LNCaP clone FGC (cell line): ENCODE measurements around the gene LHB.
"Not testable (repeated sequence)": the region's sequence is repeated elsewhere in the genome, so short reads cannot be mapped to it uniquely, and the experiment has no call there.

Experiments
- DNase-seq: peaks from one replicate; pipeline ENCODE4 v3.0.0-alpha.2; 2011; ENCODE audit warnings: low read depth
- H3K4me3 ChIP-seq: 2 replicates; pipeline ENCODE4 v1.5.1; 2011; ENCODE audit warnings: mild to moderate bottlenecking, low read depth, low read length, control low read depth
- CTCF ChIP-seq: IDR thresholded peaks from 2 replicates; pipeline ENCODE4 v1.5.1; 2012; ENCODE audit warnings: mild to moderate bottlenecking; ENCODE audit not compliant: control insufficient read depth, insufficient read depth; ENCODE audit errors: extremely low read depth

Gene LHB

GRCh38 chr19:49042177-49042576, 25.3 kb upstream of the LHB start:
- TF ChIP-seq CTCF = no peak
- H3K4me3 ChIP-seq = no peak overlapping the region
- no peak for DNase-seq

GRCh38 chr19:49039736-49040135, 22.8 kb upstream of the LHB start:
- H3K4me3 ChIP-seq, DNase-seq: not testable (repeated sequence)

DNA sequence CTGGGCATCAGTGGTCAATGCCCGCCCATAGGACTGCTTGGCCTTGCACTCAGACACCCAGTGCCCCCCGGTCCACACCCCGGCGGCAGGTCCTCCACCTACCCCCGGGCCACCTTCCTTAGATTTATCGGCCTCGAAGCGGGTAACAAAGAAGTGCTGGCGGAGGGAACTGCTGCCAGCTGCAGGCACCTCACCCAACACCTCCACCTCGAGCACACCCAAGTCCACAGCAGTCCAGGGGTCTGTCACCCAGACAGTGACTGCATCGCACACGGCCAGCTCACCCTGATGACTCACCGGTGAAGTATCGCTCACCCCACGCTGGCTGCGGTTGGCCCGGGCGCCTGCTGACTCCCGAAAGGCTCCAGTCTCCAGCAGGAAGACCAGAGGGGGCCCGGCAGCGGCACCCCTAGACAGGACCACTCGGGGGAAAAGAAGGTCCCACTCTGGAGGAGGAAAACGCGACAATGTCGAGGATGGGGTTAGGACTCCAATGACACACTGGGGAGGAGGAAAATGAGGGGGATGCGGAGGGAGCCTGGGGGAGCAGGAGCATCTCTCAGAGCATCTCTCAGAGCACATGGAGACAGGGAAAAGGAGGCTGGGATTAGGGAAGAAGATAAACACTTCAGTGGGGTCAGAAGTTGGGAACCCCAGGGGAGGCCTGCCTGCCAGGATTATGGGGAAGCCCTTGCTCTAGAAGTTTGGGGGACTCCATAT, 21.8 kb upstream of the LHB start:
- not testable (repeated sequence) for H3K4me3 ChIP-seq, DNase-seq

DNA sequence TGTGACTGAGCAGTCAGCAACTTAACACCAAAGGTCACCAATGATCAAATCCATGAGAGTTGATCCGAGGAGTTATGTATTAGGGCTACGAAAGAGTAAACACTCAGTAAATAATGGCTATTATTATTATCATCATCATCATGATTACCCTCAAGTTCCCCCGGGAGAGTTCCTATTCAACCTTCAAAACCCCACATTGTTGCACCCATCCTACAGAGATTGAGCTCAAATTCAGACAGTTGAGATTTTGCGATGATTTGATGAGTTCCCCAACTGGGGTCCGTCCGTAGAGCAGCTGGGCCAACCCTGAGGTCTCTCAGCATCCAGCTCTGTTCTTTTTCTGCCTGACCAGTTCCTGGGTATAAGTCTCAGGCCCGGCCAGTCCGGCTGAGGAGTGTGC, 21.2 kb upstream of the LHB start:
- not testable (repeated sequence) for DNase-seq, H3K4me3 ChIP-seq

DNA sequence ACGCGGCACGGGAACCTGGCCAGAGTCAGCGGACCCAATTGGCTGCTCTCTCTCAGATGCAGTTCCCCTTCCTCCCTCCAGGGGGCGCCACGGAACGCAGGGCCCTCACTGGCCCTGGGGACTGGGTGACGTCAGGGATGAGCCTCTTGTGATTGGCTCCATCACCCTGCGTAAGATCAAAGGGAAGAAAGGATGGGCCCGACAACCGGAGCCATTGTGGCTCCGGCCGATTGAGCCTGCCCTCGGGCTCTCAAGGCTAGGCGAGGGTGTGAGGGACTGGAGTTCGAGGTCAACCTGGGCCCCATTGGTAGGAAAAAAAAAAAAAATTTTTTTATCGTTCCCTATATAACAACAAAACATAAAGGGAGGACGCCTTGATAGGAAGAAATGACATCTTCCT, 19.9 kb upstream of the LHB start, which contains the start of gene CGB1:
Gene CGB1, minus strand, starts transcription at position 81 of the 400 bp plus-strand sequence. CDS start 184 bp downstream, outside the sequence.
- H3K4me3 ChIP-seq, DNase-seq: not testable (repeated sequence)

DNA sequence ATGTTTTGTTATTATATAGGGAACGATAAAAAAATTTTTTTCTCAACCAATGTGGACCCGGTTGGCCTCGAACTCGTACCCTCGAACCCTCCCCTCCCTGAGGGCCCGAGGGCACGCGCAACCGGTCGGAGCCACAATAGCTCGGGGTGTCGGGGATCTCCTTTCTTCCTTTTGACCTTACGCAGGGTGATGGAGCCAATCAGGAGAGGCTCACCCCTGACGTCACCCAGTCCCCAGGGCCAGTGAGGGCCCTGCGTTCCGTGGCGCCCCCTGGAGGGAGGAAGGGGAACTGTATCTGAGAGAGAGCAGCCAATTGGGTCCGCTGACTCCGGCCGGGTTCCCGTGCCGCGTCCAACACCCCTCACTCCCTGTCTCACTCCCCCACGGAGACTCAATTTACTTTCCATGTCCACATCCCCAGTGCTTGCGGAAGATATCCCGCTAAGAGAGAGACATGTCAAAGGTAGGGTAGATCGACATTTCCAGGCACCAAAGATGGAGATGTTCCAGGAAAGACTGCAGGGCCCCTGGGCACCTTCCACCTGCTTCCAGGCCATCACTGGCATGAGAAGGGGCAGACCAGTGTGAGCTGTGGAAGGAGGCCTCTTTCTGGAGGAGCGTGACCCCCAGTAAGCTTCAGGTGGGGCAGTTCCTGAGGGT, 14.9 kb upstream of the LHB start, which contains the start of gene CGB2:
Gene CGB2, plus strand, starts transcription at position 249 of the 660 bp plus-strand sequence. Its CDS starts 206 bp downstream, at position 455.
- not testable (repeated sequence) for DNase-seq, H3K4me3 ChIP-seq
- TF ChIP-seq CTCF = 0 out of 2 replicates have a peak, but pooled peaks have one; percentile 16

- not testable (repeated sequence) for DNase-seq, H3K4me3 ChIP-seq
These were observed 13.4 kb upstream of the LHB start for GRCh38 chr19:49030323-49030722.

GRCh38 chr19:49029749-49030148, 12.9 kb upstream of the LHB start:
- DNase-seq, H3K4me3 ChIP-seq: not testable (repeated sequence)

DNA sequence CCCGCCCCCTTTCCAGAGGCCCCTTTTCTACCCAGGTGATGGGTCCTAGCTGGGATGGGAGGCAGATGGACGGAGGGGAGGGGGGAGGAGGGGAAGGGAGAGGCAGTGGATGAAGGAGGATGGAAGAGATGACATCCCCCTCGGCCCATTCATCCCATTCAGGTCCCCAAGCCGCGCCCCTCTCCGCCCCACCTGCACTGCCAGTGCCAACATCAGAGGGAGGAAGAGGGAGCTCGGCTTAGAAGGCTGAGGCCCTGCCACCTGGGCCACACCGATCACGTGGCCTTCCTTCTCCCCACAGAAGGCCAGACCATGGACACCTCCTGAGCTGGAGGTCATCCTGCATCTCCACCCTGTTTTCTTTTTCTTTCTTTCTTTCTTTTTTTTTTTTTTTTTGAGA, 11.8 kb upstream of the LHB start:
- not testable (repeated sequence) for DNase-seq

GRCh38 chr19:49025599-49025998, 8.7 kb upstream of the LHB start:
- not testable (repeated sequence) for H3K4me3 ChIP-seq, DNase-seq

More for the DNA sequence above, 11.8 kb upstream of the LHB start:
- H3K4me3 ChIP-seq = not testable (repeated sequence)

GRCh38 chr19:49025088-49025487, 8.2 kb upstream of the LHB start:
- H3K4me3 ChIP-seq, DNase-seq: not testable (repeated sequence)

- H3K4me3 ChIP-seq, DNase-seq: not testable (repeated sequence)
These were observed 7.3 kb upstream of the LHB start, which contains the start of gene CGB3 for GRCh38 chr19:49024233-49024632. Gene CGB3, minus strand, starts transcription at chr19:49024333. Its CDS starts 362 bp downstream, at chr19:49023971.
